Loucy (cell line): ENCODE data around the gene FBXO41.
A peak's percentile ranks its signal among the peaks of the same experiment; 100 is the strongest.

Experiments
- H2AFZ ChIP-seq: fragments of 200-600 bp; sonication (generic); 2 replicates; pipeline ENCODE4 v1.6.0; 2016; ENCODE audit warnings: antibody characterized with exemption, mild to moderate bottlenecking, low read length, moderate library complexity
- H3F3A ChIP-seq: fragments of 200-600 bp; 2 replicates; pipeline ENCODE4 v1.6.0; 2016; ENCODE audit warnings: antibody characterized with exemption, low read depth, mild to moderate bottlenecking
- H3K27me3 ChIP-seq: fragments of 200-600 bp; sonication (generic); 2 replicates; pipeline ENCODE4 v1.6.1; 2014; ENCODE audit warnings: low read length, mild to moderate bottlenecking; ENCODE audit not compliant: insufficient read depth, poor library complexity, severe bottlenecking
- H3K36me3 ChIP-seq: fragments of 200-600 bp; sonication (generic); 2 replicates; pipeline ENCODE4 v1.6.1; 2016; ENCODE audit warnings: low read length; ENCODE audit not compliant: insufficient read depth
- H3K4me1 ChIP-seq: fragments of 200-600 bp; sonication (generic); 2 replicates; pipeline ENCODE4 v1.5.1; 2014; ENCODE audit warnings: low read length, mild to moderate bottlenecking; ENCODE audit not compliant: insufficient read depth, poor library complexity, severe bottlenecking
- H3K4me2 ChIP-seq: fragments of 200-600 bp; sonication (generic); 2 replicates; pipeline ENCODE4 v1.6.0; 2014; ENCODE audit warnings: antibody characterized with exemption, low read length, low read depth, mild to moderate bottlenecking; ENCODE audit not compliant: poor library complexity, severe bottlenecking
- H3K4me3 ChIP-seq: fragments of 200-600 bp; sonication (generic); 2 replicates; pipeline ENCODE4 v1.5.1; 2014; ENCODE audit warnings: low read length, mild to moderate bottlenecking, mixed read lengths; ENCODE audit not compliant: poor library complexity, severe bottlenecking
- H3K79me2 ChIP-seq: fragments of 200-600 bp; sonication (generic); 2 replicates; pipeline ENCODE4 v1.6.1; 2014; ENCODE audit warnings: low read length; ENCODE audit not compliant: insufficient read depth
- H3K9ac ChIP-seq: fragments of 200-600 bp; sonication (generic); 2 replicates; pipeline ENCODE4 v1.6.0; 2014; ENCODE audit warnings: mild to moderate bottlenecking, low read depth, low read length, moderate library complexity; ENCODE audit not compliant: poor library complexity, severe bottlenecking
- H3K9me2 ChIP-seq: fragments of 200-600 bp; sonication (generic); replicated peaks from 2 replicates; pipeline ENCODE4 v1.6.1; 2016; ENCODE audit warnings: low read depth, low read length, mixed read lengths
- H3K9me3 ChIP-seq: fragments of 200-600 bp; sonication (generic); 2 replicates; pipeline ENCODE4 v1.6.1; 2014; ENCODE audit warnings: mild to moderate bottlenecking, antibody characterized with exemption, low read length, low read depth; ENCODE audit not compliant: insufficient read depth
- H4K20me1 ChIP-seq: fragments of 200-600 bp; sonication (generic); 2 replicates; pipeline ENCODE4 v1.6.0; 2014; ENCODE audit warnings: antibody characterized with exemption, low read length, mild to moderate bottlenecking; ENCODE audit not compliant: insufficient read depth, poor library complexity, severe bottlenecking
- EZH2phosphoT487 ChIP-seq: fragments of 200-600 bp; IDR thresholded peaks from 2 replicates; pipeline ENCODE4 v1.6.1; 2018; ENCODE audit warnings: antibody characterized with exemption, mild to moderate bottlenecking, moderate library complexity, borderline replicate concordance
- TF ChIP-seq, protein P1 (sequence below): fragments of 200-600 bp; sonication (generic); conservative IDR thresholded peaks from 2 replicates; pipeline ENCODE4 v1.5.1; 2014; ENCODE audit warnings: mild to moderate bottlenecking, antibody characterized with exemption, low read length

FBXO41 gene

DNA sequence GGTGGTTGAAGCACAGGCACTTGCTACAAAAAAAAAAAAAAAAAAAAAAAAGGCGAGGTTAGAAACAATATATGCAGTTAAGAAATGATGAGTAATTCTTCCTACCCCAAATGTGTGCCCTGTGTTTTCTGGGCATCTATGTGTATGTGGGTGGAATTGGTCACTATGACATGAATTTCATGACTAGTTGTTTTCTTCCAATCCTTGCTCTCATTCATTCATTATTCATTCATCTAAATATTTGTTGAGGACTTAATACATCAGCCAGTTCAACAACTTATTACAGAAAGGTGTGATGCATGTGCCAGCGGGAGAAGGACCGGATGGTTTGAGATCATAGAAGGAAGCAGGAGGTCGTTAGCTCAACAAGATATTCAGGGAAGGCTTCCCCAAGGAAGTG, 17.4 kb upstream of the FBXO41 start:
- Histone ChIP-seq H3K27me3 (no peaks in the 10 kb centered on the region), H3K9me2 (no peaks in the 10 kb centered on the region), H2AFZ (no peak overlapping the region), H3K79me2 (no peaks in the 10 kb centered on the region), H3K4me2 (no peak overlapping the region), H3K4me3 (no peak overlapping the region), H3K9ac (no peak overlapping the region), H3K36me3 (no peaks in the 10 kb centered on the region), H3F3A (no peaks in the 10 kb centered on the region), H3K4me1 (peaks cover 5% of the 10 kb centered on the region), H4K20me1 (no peaks in the 10 kb centered on the region), H3K9me3 (no peaks in the 10 kb centered on the region)
- TF ChIP-seq EZH2phosphoT487, result no peak
- TF ChIP-seq, protein P1, sequence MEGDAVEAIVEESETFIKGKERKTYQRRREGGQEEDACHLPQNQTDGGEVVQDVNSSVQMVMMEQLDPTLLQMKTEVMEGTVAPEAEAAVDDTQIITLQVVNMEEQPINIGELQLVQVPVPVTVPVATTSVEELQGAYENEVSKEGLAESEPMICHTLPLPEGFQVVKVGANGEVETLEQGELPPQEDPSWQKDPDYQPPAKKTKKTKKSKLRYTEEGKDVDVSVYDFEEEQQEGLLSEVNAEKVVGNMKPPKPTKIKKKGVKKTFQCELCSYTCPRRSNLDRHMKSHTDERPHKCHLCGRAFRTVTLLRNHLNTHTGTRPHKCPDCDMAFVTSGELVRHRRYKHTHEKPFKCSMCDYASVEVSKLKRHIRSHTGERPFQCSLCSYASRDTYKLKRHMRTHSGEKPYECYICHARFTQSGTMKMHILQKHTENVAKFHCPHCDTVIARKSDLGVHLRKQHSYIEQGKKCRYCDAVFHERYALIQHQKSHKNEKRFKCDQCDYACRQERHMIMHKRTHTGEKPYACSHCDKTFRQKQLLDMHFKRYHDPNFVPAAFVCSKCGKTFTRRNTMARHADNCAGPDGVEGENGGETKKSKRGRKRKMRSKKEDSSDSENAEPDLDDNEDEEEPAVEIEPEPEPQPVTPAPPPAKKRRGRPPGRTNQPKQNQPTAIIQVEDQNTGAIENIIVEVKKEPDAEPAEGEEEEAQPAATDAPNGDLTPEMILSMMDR, result no peak

GRCh38 chr2:73300926-73301325, 16.6 kb upstream of the FBXO41 start:
- no peak overlapping the region for H3K9ac ChIP-seq
- H3K4me2 ChIP-seq, result no peak overlapping the region
- no peaks in the 10 kb centered on the region for H3K36me3 ChIP-seq
- no peaks in the 10 kb centered on the region for H3F3A ChIP-seq
- no peaks in the 10 kb centered on the region for H3K79me2 ChIP-seq
- H3K9me2 ChIP-seq, result no peaks in the 10 kb centered on the region
- no peak overlapping the region for H3K4me3 ChIP-seq
- no peaks in the 10 kb centered on the region for H3K27me3 ChIP-seq
- TF ChIP-seq, protein P1, result no peak
- TF ChIP-seq EZH2phosphoT487, result no peak
- no peaks in the 10 kb centered on the region for H3K9me3 ChIP-seq
- no peaks in the 10 kb centered on the region for H4K20me1 ChIP-seq
- peaks cover 5% of the 10 kb centered on the region for H3K4me1 ChIP-seq
- H2AFZ ChIP-seq, result peak overlapping the region; percentile 70

GRCh38 chr2:73297586-73297985, 13.3 kb upstream of the FBXO41 start:
- Histone ChIP-seq H3K9ac (no peak overlapping the region), H3K4me3 (no peak overlapping the region), H3K4me2 (no peak overlapping the region), H3K36me3 (no peaks in the 10 kb centered on the region), H2AFZ (no peak overlapping the region), H3K9me3 (no peaks in the 10 kb centered on the region), H3K9me2 (no peaks in the 10 kb centered on the region), H3K4me1 (peaks cover 5% of the 10 kb centered on the region), H3K79me2 (no peaks in the 10 kb centered on the region), H3F3A (no peaks in the 10 kb centered on the region), H3K27me3 (no peaks in the 10 kb centered on the region), H4K20me1 (no peaks in the 10 kb centered on the region)
- TF ChIP-seq, protein P1, result peak; percentile 23; the same call in 1 of the 2 replicates
- no peak for TF ChIP-seq EZH2phosphoT487
